ENCODE results near the gene CIRBP.

DNA sequence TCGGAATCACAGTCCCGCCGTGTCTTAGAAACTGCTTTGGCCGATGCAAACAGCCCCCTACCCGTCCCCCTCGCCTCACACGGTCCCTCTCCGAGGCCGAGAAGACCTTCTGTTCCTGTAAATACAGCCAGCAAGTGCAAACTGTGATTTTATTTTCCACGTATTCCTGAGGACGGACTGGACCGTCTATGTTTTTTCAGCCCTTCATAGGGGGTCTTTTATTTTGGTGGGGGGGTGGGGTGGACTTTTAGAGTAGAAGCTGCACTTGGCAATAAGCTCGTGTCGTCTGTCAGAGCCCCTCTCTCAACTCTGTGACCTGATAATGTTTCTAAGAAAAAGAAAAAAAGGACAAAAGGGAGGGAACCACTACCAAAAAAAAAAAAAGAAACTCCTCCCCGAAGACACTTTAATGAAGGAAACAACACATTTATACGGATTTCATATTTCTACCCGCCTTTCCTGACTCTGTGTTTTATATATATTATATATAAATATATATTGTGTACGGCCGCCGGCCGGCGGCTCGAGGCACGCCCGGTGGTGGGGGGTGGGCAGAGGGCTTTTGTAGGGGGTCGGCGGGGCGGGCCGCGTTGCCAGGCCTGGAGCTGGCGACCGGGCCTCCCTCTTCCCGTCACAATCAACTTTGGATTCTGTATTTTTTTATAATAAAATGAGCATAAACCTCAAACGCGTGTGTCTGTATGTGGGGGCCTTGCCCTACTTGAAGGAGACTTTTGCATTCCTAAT, 31.8 kb downstream of the CIRBP start:
- TF ChIP-seq, protein P1, sequence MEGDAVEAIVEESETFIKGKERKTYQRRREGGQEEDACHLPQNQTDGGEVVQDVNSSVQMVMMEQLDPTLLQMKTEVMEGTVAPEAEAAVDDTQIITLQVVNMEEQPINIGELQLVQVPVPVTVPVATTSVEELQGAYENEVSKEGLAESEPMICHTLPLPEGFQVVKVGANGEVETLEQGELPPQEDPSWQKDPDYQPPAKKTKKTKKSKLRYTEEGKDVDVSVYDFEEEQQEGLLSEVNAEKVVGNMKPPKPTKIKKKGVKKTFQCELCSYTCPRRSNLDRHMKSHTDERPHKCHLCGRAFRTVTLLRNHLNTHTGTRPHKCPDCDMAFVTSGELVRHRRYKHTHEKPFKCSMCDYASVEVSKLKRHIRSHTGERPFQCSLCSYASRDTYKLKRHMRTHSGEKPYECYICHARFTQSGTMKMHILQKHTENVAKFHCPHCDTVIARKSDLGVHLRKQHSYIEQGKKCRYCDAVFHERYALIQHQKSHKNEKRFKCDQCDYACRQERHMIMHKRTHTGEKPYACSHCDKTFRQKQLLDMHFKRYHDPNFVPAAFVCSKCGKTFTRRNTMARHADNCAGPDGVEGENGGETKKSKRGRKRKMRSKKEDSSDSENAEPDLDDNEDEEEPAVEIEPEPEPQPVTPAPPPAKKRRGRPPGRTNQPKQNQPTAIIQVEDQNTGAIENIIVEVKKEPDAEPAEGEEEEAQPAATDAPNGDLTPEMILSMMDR (IDR thresholded peaks at IDR 0.05) = no peak
- no peak for TF ChIP-seq POLR2A (IDR thresholded peaks at IDR 0.05)
